CD4-positive, alpha-beta T cell (primary cell): ENCODE results near the gene ESD. TPM values are rescaled to one million over a fixed set of nuclear protein-coding genes. Genes with fewer than 3 reads are reported as not detected.
A peak's percentile ranks its signal among the peaks of the same experiment; 100 is the strongest.

Experiments used
- ATAC-seq: fragments of 200-7000 bp; cut with Tn5 transposase; one replicate; pipeline ENCODE4 v1.10.0; 2022; ENCODE audit warnings: mild to moderate bottlenecking; ENCODE audit not compliant: poor library complexity
- CTCF ChIA-PET: fragments of 350-600 bp; sonication (Branson Sonifier 250); formaldehyde crosslinking; loops from one replicate; lab custom pipeline; 2021; ENCODE audit warnings: antibody characterized with exemption, inconsistent platforms; lab: Charles Lee
- POLR2A ChIA-PET: fragments of 350-600 bp; sonication (Branson Sonifier 250); formaldehyde crosslinking; loops from one replicate; lab custom pipeline; 2021; ENCODE audit warnings: antibody characterized with exemption, inconsistent platforms; lab: Charles Lee
- DNase-seq, 14 experiments: peaks; one replicate each; pipeline ENCODE4 v3.0.0-alpha.2; 2013 to 2020; ENCODE audit warnings: mixed read lengths in 2 of 14
- H3K27ac ChIP-seq, 2 donors: one replicate each; pipeline versions ENCODE4 v1.5.1 to v1.7.0; 2013; ENCODE audit warnings: low read length in 2 of 2, low read depth in 1 of 2, mild to moderate bottlenecking in 1 of 2
- H3K27me3 ChIP-seq, 2 experiments: 1 replicate in 1 of 2; 2 replicates in 1 of 2; pipeline versions ENCODE4 v1.6.1 to v1.7.0; 2013; ENCODE audit warnings: low read length in 2 of 2, control low read depth in 1 of 2, mild to moderate bottlenecking in 1 of 2, moderate library complexity in 1 of 2; ENCODE audit not compliant: insufficient read depth in 2 of 2, control insufficient read depth in 1 of 2
- H3K36me3 ChIP-seq: one replicate; pipeline ENCODE4 v1.6.1; 2013; ENCODE audit warnings: low read length, control low read depth; ENCODE audit not compliant: insufficient read depth
- H3K4me1 ChIP-seq: one replicate; pipeline ENCODE4 v1.6.1; 2013; ENCODE audit warnings: low read length, control low read depth; ENCODE audit not compliant: insufficient read depth
- H3K4me3 ChIP-seq: one replicate; pipeline ENCODE4 v1.5.1; 2013; ENCODE audit warnings: mild to moderate bottlenecking, low read length, moderate library complexity
- H3K9me3 ChIP-seq, 2 experiments: 1 replicate in 1 of 2; 2 replicates in 1 of 2; pipeline versions ENCODE4 v1.6.1 to v1.7.0; 2013; ENCODE audit warnings: low read length in 2 of 2, mild to moderate bottlenecking in 2 of 2, control low read depth in 1 of 2, moderate library complexity in 1 of 2; ENCODE audit not compliant: control insufficient read depth in 1 of 2, insufficient read depth in 1 of 2
- H3K27ac Mint-ChIP-seq: one replicate; pipeline ENCODE4 v1.8.0; 2020; ENCODE audit warnings: mixed read lengths
- H3K27me3 Mint-ChIP-seq: one replicate; pipeline ENCODE4 v1.8.0; 2021; ENCODE audit warnings: mixed read lengths
- H3K36me3 Mint-ChIP-seq: one replicate; pipeline ENCODE4 v1.8.0; 2021; ENCODE audit warnings: low read depth, mixed read lengths
- H3K4me1 Mint-ChIP-seq: one replicate; pipeline ENCODE4 v1.8.0; 2021; ENCODE audit warnings: low read depth, mixed read lengths
- H3K4me3 Mint-ChIP-seq: one replicate; pipeline ENCODE4 v1.8.0; 2020; ENCODE audit warnings: mild to moderate bottlenecking, mixed read lengths
- H3K9me3 Mint-ChIP-seq: one replicate; pipeline ENCODE4 v1.8.0; 2020; ENCODE audit warnings: mixed read lengths
- CTCF ChIP-seq: fragments of 200-600 bp; IDR thresholded peaks from one replicate; pipeline ENCODE4 v1.8.0; 2022; ENCODE audit warnings: antibody characterized with exemption, mild to moderate bottlenecking
- intact Hi-C, 2 experiments: fragments of 100-400 bp; cut with DNase I in 1 of 2; cut with micrococcal nuclease in 1 of 2; formaldehyde crosslinking; loops; one replicate each; pipeline versions ENCODE4 v1.15.1 to v1.9.0; 2023 to 2025; cut with DNase I, micrococcal nuclease
- total RNA-seq, 174 experiments: library from RNA in 2 of 174; stranded (reverse) in 2 of 174; gene quantifications; one replicate each; pipeline ENCODE4 v1.2.3 and lab custom pipeline; 2021 to 2026

The ESD gene
- total RNA-seq, 2 experiments from 2014 or later: 30.8 to 34.1 TPM

- Mint-ChIP-seq H3K9me3 (no peaks in the 10 kb centered on the region), H3K4me3 (no peak overlapping the region), H3K27me3 (no peaks in the 10 kb centered on the region), H3K36me3 (peaks cover 52% of the 10 kb centered on the region), H3K27ac (peak overlapping the region; percentile 9), H3K4me1 (peaks cover 32% of the 10 kb centered on the region)
- H3K9me3 ChIP-seq: no peaks in the 10 kb centered on the region
- H3K36me3 ChIP-seq: peaks cover 12% of the 10 kb centered on the region
- H3K27me3 ChIP-seq: no peaks in the 10 kb centered on the region
- intact Hi-C loops: no loop called here
- ChIA-PET CTCF (no interaction called here), POLR2A (no interaction called here)
- H3K4me1 ChIP-seq: peaks cover 6% of the 10 kb centered on the region
- DNase-seq (no peak), ATAC-seq (no peak)
- no peak overlapping the region for H3K27ac ChIP-seq
- H3K4me3 ChIP-seq: no peak overlapping the region
- no peak for TF ChIP-seq CTCF
Measured at GRCh38 chr13:46748300-46748699, 48.7 kb downstream of the ESD start.

DNA sequence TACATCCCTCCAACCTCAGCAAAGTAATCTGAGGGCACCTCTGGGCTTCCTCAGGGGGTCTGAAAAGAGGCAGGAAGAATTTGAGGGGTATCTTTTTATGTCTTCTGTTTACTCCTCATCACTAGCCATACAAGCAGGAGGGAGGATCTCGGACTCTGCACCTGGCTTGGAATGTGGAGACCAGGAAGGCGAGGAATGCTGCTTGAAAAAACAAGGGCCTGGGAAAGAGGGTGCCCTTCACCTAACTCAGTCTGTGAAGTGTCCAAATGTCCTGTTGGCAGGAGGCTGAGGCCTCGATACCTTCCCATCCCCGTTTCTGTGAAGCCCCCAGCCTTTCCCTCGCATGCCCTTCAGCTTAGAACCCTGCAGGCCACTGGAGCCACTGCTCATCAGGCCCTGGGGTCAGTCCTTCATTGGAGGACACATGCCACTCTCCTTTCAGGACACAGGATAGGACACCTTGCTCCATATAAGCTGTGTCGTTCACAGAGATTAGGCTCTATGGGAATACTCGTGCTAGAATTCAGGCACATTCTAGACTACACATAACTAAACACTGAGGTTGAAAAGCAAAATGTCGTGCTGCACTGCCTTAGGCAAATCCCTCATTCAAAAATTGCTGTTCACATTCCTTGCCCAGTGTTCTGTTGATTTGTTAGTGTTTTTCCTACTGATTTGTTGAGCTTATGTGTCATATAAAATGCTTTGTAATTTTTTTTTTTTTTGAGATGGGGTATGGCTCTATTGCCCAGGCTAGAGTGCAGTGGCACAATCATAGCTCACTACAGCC, 49.7 kb downstream of the ESD start:
- Histone ChIP-seq H3K27ac (no peak overlapping the region), H3K36me3 (peaks cover 14% of the 10 kb centered on the region), H3K9me3 (no peaks in the 10 kb centered on the region), H3K4me3 (no peak overlapping the region), H3K27me3 (no peaks in the 10 kb centered on the region), H3K4me1 (peaks cover 5% of the 10 kb centered on the region)
- CTCF ChIA-PET: no interaction called here
- Mint-ChIP-seq H3K36me3 (peaks cover 62% of the 10 kb centered on the region), H3K27me3 (no peaks in the 10 kb centered on the region), H3K9me3 (no peaks in the 10 kb centered on the region), H3K27ac (no peak overlapping the region), H3K4me3 (no peak overlapping the region), H3K4me1 (peaks cover 25% of the 10 kb centered on the region)
- intact Hi-C loops: no loop called here
- ATAC-seq (no peak), DNase-seq (no peak)
- no peak for TF ChIP-seq CTCF
- POLR2A ChIA-PET: no interaction called here

DNA sequence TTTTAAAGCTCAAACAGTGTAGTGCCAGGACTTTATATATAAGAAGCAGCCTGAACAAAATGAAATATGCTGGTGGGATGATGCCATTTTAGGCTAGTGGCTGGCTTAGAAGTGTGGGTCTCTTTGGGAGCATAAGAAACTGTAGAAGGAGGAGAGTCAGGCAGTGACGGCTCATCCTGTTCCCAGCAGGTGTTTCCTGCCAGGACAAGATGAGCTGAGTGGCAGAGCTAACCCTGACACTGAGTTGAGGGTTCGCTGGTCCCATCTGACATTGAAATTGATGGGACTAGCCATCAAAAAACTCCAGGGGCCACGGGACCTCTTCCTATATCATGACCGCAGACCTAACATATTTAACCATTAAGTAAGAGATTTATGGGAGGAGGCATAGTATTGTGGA, 51.3 kb downstream of the ESD start:
- Histone ChIP-seq H3K4me1 (no peaks in the 10 kb centered on the region), H3K4me3 (no peak overlapping the region), H3K27ac (no peak overlapping the region), H3K9me3 (no peaks in the 10 kb centered on the region), H3K27me3 (no peaks in the 10 kb centered on the region), H3K36me3 (peaks cover 26% of the 10 kb centered on the region)
- Mint-ChIP-seq H3K4me1 (peaks cover 12% of the 10 kb centered on the region), H3K4me3 (no peak overlapping the region), H3K9me3 (no peaks in the 10 kb centered on the region), H3K27me3 (no peaks in the 10 kb centered on the region), H3K27ac (no peak overlapping the region), H3K36me3 (peaks cover 72% of the 10 kb centered on the region)
- TF ChIP-seq CTCF: no peak
- ATAC-seq (no peak), DNase-seq (no peak)
- intact Hi-C loops: no loop called here
- CTCF ChIA-PET: no interaction called here
- POLR2A ChIA-PET: no interaction called here
